ENCODE measurements around the gene NBL1.
A peak's percentile ranks its signal among the peaks of the same experiment; 100 is the strongest.

The NBL1 gene

DNA sequence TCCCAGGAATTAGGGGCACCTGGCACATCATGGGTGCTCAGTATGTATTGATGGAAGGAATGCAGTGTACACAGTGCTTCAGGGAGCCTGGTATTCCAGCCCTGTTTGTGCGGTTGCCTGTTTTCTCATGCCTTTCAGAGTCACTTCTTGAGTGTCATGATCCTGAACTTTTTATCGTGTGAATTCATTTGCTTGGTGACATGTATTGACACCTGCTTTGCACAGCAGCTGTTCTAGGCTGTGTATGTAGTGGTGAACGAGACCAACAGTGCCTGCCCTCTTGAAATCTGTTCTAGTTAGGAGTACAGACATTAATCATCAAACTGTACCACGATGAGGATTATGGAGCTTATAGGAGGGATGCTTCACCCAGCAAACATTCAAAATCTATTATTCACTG lies 26.7 kb downstream of the NBL1 start:
- no peak for DNase-seq (ENCODE audit: low spot score)

GRCh38 chr1:19672237-19672636 lies 28.1 kb downstream of the NBL1 start:
- DNase-seq (ENCODE audit: low spot score) = no peak

- no peak for DNase-seq (ENCODE audit: low spot score)
Observed at GRCh38 chr1:19675797-19676196, 31.7 kb downstream of the NBL1 start.

DNA sequence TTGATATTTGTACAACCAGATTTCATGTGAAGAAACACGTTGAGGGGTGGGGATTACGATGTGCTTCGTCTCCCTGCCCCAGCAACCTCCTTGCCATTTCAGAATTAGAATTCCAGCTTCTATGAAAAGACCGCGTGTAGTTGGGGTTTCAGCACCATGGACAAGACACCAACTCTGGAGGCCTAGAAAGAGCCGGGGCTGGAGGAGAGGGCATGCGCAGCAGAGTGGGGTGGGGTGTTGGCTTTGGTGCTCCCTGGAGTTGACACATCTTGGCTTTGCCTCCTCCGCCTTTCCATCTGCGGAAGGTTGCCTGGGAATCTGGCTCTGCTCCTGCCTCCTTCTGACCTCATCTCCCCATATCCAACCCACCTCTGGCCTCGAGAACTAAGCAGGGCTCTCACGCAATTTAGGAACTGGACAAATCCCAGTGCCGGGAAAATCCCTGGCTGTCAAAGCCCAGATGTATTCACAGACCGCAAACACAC lies 32.4 kb downstream of the NBL1 start:
- DNase-seq (ENCODE audit: low spot score) = peak; percentile 78

DNA sequence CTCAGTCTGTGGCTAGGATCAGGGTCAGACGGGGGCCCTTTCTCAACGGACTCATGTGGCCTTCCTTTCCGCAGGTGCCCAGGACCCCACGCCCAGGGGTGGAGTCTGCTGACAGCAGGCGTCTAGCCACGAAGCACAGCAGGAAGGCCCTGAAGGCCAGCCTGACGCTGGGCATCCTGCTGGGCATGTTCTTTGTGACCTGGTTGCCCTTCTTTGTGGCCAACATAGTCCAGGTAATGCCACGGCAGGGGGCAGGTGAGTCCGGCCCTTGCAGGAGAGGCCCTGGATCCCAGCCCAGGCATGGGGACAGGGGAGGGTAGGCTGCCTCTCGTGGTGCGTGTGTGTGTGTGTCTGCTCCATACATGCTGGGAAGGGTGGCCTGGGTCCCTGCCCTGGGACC lies 34.4 kb downstream of the NBL1 start:
- DNase-seq (ENCODE audit: low spot score) = no peak

GRCh38 chr1:19678931-19679453 lies 34.9 kb downstream of the NBL1 start:
- DNase-seq (ENCODE audit: low spot score) = no peak

DNA sequence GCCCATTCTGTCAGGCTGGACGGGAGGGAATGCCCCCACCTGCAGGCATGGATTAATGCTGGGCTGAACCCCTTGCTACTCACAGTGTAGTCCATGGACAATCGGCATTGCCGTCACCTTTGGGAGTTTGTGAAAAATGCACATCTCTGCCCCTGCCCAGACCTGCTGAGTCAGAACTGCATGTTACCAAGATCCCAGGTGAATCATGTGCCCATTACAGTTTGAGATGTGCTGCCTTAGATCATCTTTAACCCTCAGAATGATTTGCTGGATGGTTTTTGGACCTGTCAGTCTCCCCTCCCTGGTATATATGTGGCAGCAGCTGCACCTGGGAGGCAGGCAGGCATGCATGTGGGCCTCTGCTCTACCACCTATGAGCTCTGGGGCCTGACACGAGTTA lies 35.6 kb downstream of the NBL1 start:
- no peak for DNase-seq (ENCODE audit: low spot score)

DNA sequence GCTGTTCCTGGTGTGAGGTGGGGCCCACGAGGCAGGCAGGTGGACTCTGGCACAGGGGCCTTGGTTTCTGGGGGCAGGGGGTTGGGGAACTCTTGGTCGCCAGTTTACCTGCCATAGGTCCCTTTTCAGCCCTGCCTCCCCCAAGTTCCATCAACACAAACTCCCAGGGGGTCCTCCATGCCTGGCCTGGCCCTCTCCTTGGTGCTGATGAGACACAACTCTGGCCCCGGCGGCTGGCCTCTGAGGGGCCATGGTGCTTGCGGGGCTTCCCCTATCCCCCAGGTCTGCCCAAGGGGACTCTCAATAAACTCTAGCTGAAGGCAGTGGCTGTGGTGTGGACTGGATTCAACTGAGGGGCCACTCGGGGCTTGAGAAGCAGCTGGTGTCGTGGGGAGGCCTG lies 36.5 kb downstream of the NBL1 start:
- DNase-seq (ENCODE audit: low spot score) = no peak

GRCh38 chr1:19682257-19682656 lies 38.1 kb downstream of the NBL1 start:
- no peak for DNase-seq (ENCODE audit: low spot score)

DNA sequence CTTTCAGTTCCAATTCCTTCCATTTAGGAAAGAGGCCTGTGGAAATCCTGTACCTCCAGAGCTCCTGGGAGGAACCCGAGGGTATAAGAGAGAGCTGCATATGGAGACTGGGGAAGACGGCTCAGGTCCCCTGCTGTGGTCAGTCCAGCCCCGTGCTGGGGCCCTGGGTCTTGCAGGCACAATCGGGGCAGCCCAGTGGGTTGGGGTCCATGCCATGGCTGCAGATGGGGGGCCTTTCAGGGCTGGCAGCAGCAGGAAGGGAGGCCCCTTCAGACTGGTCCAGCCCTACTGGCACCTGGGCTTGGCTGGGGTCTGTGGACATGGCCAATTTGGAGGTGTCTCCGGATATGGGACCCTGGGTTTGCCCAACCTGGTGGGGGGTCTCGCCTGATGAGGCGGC lies 38.8 kb downstream of the NBL1 start:
- no peak for DNase-seq (ENCODE audit: low spot score)

- no peak for DNase-seq (ENCODE audit: low spot score)
Observed at GRCh38 chr1:19683351-19683750, 39.2 kb downstream of the NBL1 start.

DNA sequence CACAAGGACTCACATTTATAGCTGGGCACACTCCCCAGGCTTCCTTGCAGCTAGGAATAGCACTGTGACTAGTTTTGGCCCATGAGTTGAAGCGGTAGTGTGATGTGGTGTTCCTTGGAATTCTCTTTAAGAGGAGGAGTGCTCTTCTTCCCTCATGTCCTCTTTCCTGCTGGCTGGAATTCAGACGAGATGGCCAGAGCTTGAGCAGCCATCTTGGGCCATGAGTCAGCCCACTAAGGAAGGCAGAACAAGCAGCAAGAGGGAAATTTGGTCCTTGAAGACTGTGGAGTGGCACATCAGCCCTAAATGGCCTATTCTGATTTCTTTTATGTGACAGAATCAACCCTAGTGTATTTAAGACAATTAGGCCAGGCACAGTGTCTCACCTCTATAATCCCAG lies 40.6 kb downstream of the NBL1 start:
- DNase-seq (ENCODE audit: low spot score) = no peak

- no peak for DNase-seq (ENCODE audit: low spot score)
Observed at GRCh38 chr1:19685994-19686393, 41.9 kb downstream of the NBL1 start.

GRCh38 chr1:19687414-19687813 lies 43.3 kb downstream of the NBL1 start:
- DNase-seq (ENCODE audit: low spot score) = no peak

GRCh38 chr1:19688041-19688842 lies 44.1 kb downstream of the NBL1 start:
- no peak for DNase-seq (ENCODE audit: low spot score)

GRCh38 chr1:19689085-19689757 lies 45.1 kb downstream of the NBL1 start:
- DNase-seq (ENCODE audit: low spot score) = no peak

- DNase-seq (ENCODE audit: low spot score) = no peak
Observed at GRCh38 chr1:19689856-19690255, 45.7 kb downstream of the NBL1 start.

GRCh38 chr1:19690342-19690741 lies 46.2 kb downstream of the NBL1 start:
- no peak for DNase-seq (ENCODE audit: low spot score)

DNA sequence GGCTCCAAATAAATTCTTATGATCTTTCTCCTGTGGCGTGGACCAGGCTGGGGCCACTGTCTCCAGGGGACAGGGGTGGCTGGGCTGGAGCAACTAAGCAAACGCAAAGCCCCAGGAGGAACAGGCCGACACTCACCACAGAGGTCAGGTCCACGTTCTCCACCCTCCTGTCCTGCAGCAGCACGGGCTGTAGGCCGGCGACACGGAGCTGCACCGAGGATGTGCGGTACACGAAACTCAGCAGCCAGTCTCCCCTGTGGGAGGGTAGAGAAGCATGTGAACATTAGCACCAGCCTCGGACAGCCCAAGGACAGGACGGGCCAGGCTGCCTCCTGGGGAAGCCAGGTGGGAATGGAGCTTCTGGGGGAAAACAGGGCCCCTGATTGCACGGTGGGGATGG lies 50.2 kb downstream of the NBL1 start:
- no peak for DNase-seq (ENCODE audit: low spot score)

DNA sequence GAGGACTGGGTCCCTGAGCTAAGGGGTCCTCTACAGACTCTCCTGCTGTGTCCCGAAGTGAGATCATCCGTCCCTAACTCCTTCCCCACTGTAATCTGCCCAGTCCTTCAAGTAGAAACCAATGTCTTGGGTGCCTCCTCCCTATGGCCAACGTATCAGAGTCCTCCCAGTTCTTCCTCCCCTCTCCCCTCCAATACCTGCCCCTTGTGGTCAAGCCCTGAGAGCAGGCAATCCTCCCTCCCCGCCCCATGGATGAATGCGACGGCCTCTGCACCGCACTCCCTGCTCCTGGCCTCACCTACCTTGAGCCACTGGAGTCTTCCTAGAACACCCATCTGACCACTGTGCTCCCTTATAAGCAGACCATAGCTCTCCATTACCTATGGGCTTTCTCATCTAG lies 51.7 kb downstream of the NBL1 start:
- no peak for DNase-seq (ENCODE audit: low spot score)

- no peak for DNase-seq (ENCODE audit: low spot score)
Observed at GRCh38 chr1:19696820-19697219, 52.7 kb downstream of the NBL1 start.

- DNase-seq (ENCODE audit: low spot score) = no peak
Observed at GRCh38 chr1:19698181-19698580, 54.1 kb downstream of the NBL1 start.

- no peak for DNase-seq (ENCODE audit: low spot score)
Observed at GRCh38 chr1:19700079-19700777, 56.1 kb downstream of the NBL1 start.

Measured in HuH-7.5 (cell line).